ENCODE data around the gene ATP8B4.

DNA sequence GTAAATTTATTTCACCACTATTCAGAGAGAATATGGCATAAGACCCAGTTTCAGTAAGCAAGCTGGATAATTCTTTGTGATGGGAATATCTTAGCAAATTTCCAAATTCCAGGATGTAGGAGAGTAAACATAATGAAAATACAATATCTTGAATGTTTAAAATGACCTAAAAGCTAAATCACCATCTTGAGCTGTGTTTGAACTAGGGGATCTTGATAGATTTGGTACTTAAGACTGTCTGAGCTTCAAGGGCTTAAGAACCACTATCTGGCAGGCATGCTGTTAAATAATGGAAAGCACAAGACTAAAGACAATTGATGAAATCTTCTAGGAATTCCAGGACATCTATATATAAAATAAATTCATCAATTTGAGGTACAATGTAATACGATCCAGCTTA is 217.7 kb downstream of the ATP8B4 start:
- TF ChIP-seq, protein P1, sequence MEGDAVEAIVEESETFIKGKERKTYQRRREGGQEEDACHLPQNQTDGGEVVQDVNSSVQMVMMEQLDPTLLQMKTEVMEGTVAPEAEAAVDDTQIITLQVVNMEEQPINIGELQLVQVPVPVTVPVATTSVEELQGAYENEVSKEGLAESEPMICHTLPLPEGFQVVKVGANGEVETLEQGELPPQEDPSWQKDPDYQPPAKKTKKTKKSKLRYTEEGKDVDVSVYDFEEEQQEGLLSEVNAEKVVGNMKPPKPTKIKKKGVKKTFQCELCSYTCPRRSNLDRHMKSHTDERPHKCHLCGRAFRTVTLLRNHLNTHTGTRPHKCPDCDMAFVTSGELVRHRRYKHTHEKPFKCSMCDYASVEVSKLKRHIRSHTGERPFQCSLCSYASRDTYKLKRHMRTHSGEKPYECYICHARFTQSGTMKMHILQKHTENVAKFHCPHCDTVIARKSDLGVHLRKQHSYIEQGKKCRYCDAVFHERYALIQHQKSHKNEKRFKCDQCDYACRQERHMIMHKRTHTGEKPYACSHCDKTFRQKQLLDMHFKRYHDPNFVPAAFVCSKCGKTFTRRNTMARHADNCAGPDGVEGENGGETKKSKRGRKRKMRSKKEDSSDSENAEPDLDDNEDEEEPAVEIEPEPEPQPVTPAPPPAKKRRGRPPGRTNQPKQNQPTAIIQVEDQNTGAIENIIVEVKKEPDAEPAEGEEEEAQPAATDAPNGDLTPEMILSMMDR (IDR thresholded peaks at IDR 0.05), result no peak
- TF ChIP-seq EP300 (IDR thresholded peaks at IDR 0.05) (no peak), POLR2AphosphoS5 (IDR thresholded peaks at IDR 0.05) (no peak), POLR2A (IDR thresholded peaks at IDR 0.05) (no peak)
